ENCODE results near the gene CARNS1.

The CARNS1 gene

DNA sequence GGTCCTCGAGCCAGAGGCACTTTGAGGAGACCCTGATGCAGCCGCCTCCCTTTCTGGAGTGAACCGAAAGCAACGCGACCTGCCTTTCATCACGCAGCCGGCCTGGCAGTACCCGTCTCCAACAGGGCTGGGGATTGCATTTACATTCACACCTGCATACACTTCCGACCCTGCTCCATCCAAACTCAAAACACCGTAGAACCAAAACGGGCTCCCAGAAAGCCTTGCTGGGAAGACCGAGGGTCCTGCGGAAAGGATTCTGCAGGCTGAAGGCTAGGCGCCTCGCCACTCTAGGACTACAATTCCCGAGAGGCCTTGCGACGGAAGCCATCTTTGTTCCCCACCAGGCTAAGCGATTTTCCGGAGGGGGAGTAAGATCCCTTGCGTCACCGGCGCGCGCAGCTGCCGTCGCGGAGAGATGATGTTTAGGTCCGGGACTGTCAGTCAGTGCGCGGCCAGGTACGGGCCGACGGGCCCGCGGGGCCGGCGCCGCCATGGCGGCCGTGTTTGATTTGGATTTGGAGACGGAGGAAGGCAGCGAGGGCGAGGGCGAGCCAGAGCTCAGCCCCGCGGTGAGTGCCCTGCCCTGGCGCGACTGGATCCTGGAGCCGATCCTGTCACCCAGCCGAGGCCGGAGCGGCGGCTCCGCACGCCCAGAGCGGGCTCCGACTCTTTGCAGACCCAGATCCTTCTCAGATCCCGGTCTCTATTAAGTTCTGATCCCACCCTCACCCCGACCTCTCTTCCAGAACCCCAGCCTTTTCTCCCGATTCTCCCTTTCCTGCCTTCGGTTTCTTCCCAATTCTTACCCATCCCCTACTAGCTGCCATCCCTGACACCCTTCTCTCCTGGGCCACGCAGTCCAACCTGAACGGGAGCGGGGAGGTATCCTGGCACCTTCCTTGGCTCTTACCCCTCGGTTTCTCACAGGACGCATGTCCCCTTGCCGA, 12.8 kb downstream of the CARNS1 start, which contains the start of gene RPS6KB2:
Gene RPS6KB2 (plus strand): TSS at position 443 of the 950 bp plus-strand sequence. CDS start 52 bp downstream, at position 495.
- peak; percentile 96 to 100 (median 99) for DNase-seq (ENCODE audit: low read depth in 3 of 3)

DNA sequence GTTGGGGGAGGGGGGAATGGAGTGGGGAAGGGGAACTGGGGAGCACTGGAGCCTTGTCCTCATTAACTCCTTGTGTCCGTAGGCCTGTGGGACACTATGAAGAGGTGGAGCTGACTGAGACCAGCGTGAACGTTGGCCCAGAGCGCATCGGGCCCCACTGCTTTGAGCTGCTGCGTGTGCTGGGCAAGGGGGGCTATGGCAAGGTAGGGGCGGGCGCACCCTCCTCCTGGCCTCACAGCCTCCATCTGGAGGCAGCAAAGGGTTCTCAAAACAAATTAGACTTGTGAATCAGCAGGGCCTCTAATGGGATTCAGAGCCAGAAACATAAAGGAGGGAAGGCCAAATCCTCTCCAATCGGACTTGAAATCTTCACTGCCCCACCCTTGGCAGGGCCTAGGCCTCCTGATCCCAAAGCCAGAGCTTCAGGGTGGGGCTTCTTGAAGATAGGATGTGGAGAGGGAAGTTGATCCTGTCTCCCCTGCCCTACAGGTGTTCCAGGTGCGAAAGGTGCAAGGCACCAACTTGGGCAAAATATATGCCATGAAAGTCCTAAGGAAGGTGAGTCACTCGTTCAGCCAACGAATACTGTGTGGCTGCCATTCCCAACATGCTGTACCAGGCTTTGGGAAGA, 13.7 kb downstream of the CARNS1 start:
- no peak for DNase-seq (ENCODE audit: low read depth in 3 of 3)

DNA sequence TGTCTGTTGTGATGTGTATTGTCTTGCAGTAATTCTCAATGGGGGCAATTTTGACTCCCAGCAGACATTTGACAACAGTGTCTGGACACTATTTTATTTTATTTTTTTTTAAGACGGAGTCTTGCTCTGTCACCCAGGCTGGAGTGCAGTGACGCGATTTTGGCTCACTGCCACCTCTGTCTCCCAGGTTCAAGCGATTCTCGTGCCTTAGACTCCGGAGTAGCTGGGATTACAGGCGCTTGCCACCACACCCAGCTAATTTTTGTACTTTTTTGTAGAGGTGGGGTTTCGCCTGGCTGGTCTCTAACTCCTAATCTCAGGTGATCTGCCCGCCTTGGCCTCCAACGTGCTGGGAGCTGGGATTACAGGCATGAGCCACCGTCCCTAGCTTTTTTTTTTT, 14.2 kb downstream of the CARNS1 start:
- no peak for DNase-seq (ENCODE audit: low read depth in 3 of 3)

DNA sequence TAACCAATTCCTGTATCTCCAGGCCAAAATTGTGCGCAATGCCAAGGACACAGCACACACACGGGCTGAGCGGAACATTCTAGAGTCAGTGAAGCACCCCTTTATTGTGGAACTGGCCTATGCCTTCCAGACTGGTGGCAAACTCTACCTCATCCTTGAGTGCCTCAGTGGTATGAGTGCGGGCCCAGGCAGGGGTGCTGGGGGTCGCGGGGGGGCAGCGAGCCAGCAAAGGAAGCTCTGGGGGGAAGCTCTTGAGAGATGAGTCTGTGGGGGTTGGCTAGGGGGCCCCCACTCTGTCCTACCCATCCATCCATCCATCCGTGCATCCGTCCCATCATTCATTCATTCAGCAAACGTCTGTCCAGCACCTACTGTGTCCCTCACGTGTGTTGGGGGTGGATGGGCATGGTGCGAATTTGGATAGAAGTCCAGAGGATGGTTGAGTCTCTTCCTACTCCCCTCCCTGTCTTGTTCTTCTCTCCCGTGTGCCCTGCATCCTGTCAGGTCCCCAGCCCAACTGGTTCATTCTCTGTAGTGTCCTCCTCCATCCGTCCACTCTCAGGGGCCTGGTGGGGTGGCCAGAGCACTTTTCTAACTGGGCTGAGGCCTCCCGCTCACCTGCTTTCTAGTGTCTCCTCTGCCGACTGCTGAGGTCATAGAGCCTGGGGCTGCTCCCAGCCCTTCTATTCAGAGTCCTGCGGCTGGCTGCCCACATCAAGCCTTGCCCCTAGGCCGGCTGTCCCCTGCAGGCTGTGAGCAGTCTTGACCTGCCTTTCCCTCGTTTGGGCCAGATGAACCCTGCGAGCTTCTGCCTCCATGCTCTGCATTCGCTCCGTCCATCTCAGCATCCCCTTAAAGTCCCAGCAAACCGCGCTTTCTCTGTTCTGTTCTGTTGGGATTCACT, 16.1 kb downstream of the CARNS1 start:
- DNase-seq (ENCODE audit: low read depth in 3 of 3), result no peak

DNA sequence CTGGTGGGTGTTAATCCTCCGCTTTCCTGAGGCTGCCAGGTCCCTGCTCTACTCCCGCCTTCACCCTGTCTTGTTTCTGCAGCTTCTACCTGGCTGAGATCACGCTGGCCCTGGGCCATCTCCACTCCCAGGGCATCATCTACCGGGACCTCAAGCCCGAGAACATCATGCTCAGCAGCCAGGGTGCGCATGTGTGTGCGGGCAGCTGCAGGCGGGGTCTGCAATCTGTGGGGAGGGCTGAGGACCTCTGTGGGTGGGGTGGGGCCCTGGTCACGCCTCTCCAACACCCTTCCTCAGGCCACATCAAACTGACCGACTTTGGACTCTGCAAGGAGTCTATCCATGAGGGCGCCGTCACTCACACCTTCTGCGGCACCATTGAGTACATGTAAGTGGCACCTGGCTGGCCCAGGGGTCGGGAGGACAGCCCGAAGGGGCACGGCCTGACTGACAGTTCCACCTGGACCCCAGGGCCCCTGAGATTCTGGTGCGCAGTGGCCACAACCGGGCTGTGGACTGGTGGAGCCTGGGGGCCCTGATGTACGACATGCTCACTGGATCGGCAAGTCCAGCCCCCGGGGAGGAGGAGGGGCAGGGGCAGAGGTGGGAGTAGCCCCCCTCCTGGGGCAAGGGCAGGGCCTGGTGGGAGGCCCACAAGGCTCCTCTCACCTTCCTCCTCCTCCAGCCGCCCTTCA, 17.3 kb downstream of the CARNS1 start:
- DNase-seq (ENCODE audit: low read depth in 3 of 3), result no peak

DNA sequence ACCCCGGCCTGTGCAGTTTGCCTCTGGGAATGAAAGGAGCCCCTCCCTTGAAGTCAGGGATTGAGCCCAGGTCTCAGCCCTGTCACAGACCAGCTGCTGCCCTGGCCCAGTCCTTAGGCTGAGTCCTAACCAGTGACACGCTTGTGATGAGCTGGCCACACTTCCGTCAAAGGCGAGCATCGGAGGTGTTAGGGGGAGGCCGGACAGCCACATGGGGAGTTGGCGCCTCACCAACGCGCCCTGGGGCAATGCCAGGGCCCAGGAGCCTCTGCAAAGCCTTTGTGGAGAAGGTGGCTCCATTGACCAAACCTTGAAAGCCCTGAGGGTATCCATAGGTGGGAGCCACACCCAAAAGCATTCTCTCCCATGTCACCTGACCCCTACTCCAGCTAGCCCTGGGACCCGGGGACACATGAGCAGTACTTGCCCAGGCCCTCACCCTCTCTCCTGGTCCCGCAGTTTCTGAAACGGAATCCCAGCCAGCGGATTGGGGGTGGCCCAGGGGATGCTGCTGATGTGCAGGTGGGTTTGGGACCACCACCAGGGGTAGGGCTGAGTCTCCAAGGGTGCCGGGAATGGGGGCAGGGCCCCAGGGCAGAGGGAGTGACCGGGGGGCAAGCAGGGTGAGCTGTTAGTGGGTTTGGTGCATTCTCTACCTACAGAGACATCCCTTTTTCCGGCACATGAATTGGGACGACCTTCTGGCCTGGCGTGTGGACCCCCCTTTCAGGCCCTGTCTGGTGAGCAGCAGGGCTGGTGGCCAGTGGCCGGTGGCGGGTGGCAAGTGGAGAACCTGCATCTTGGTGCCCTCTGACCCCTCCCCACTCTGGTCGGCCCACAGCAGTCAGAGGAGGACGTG, 18.3 kb downstream of the CARNS1 start:
- no peak for DNase-seq (ENCODE audit: low read depth in 3 of 3)

DNA sequence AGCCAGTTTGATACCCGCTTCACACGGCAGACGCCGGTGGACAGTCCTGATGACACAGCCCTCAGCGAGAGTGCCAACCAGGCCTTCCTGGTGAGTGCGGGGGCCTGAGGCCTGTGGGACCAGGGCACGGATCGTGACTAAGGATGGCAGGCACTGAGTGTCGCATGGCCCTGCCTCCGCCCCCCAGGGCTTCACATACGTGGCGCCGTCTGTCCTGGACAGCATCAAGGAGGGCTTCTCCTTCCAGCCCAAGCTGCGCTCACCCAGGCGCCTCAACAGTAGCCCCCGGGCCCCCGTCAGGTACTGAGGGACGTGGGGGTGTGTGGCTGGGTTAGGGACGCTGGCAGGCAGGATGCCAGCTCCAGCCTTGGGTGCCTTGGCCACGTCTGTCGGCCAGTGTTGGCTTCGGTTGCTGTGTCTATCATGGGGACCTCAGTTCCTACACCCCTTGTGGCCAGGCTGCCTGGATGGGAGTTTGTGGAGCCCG, 19.0 kb downstream of the CARNS1 start:
- DNase-seq (ENCODE audit: low read depth in 3 of 3), result no peak

DNA sequence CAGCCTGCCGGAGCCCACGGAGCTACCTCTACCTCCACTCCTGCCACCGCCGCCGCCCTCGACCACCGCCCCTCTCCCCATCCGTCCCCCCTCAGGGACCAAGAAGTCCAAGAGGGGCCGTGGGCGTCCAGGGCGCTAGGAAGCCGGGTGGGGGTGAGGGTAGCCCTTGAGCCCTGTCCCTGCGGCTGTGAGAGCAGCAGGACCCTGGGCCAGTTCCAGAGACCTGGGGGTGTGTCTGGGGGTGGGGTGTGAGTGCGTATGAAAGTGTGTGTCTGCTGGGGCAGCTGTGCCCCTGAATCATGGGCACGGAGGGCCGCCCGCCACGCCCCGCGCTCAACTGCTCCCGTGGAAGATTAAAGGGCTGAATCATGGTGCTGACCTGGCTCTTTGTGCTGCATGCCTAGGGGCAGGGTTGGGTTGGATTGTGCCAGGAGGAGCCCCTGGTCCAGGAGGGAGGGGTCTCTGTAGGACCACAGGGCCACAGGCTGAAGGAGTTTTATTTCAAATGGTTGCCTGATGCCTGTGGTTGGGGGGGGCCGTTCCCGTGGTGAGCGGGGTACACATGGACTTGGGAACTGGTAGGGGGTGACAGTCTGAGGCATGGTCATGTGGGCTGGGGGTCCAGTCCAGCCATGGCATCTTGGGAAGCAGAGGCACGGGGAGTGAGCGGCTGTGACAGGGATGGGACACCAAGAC, 19.7 kb downstream of the CARNS1 start:
- no peak for DNase-seq (ENCODE audit: low read depth in 3 of 3)

DNA sequence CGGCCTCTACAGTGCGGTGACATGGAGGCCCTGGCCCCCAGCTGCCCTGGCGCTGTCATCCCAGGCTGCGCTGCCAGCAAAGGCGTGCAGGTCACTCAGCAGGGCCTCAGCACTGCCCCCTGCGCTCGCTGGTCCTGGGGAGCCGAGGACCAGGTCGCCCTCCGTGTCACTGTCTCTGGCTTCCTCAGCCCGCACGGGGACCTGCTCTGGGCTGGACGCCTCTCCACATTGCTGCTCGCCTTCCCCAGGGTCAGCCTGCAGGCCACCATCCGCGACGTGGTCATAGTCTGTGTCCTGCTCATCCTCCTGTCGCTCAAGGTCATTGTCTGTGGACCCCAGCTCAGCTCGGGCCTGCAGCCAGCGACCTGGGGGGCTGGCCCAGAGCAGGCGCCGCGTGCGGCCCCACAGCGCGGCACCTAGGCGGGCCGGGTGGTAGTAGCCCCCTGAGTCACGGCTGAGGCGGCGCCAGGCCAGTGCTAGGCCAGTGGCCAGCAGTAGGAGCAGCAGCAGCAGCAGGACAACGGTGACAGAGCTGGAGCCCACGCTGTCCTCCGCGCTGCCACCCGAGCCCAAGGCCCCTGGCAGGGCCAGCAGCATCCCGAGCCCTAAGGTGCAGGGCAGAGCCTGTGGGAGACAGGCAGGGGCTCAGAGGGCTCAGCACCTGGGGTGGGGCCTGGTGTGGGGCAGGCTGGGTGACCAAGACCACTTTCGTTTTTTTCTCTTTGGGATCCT, 20.4 kb downstream of the CARNS1 start:
- DNase-seq (ENCODE audit: low read depth in 3 of 3), result no peak

DNA sequence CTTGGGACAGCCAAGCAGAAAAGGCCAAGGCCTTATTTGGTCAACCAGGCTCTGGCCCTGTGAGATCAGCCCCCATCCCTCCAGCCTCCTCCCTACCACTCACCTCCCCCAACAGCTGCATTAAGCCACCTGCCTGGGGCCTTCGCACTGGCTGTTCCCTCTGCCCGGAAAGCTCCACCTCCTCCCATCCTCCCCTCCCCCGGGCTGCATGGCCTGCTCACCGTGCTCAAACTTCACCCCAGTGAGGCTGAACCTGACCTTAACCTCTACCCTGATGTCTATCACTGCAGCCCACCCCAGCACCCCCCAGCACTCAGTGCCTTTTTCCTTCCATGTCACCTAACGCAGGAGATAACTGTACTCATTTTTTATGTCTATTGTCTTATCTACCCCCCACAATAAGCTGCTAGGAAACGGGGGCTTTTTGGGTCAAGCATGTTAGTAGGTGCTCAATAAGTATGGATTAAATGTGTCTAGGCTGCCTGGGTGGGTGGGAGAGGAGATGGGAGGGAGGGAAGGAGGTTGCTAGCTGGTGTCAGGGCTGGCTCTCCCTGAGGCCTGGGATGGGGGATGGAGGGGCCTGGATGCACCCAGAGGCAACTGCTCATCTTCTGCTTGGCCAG, 21.1 kb downstream of the CARNS1 start:
- DNase-seq (ENCODE audit: low read depth in 3 of 3), result peak; percentile 64 to 80 (median 67)

DNA sequence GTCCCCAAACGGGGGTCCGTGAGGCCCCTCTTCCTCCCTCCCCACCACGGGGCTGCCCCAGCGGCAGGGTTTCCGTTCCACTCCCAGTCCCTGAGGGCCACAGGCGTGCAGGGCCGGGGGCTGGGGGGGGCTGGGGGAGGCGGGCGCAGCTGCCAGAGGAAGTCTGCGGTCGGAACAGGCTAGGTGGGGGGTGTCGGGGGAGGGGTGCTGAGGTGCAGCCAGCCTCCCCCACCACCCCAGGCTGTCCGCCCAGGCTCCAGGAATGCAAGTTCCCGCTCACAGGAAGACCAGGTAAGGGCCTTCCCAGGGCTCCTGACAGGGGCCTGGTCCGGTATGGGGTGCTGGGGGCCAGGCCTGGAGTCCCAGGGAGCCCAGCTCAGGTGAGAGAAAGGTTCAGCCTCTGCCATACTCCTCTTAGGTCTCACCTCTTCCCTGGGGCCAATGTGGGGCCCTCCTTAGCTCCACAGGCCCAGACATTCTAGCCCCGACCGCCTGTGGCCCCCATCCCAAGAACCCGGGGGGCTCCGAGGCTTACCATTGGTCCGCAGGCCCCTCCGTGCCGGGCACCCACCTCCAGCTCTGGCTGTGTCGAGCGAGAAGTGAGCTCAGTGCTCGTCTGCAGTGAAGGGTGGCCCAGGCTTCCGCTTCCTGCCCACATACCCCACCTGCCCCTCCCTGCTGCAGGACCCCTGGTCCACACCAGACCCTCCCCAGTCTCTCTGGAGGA, 21.8 kb downstream of the CARNS1 start, which contains the start of gene PTPRCAP:
Gene PTPRCAP (minus strand): TSS at position 601 of the 727 bp plus-strand sequence. CDS start 63 bp downstream, at position 538.
- peak in 1 of 3 donors; percentile 40 for DNase-seq (ENCODE audit: low read depth in 3 of 3)

DNA sequence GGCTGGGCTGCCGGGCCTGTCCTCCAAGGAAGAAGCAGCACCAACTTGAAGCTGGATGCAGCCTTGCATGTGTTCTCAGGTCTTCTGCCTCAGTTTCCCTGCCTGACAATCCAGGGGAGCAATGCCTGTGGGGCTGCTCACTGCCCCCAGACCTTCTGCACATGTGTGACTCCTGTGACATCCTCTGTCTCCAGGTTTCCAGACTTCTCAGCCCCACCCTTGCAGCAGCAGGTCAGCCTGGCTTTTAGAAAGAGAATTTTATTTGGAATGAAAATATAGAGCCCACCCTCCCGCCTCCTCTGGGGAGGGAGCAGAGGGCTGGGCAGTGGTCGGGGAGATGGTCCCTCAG, 22.3 kb downstream of the CARNS1 start:
- DNase-seq (ENCODE audit: low read depth in 3 of 3), result no peak

DNA sequence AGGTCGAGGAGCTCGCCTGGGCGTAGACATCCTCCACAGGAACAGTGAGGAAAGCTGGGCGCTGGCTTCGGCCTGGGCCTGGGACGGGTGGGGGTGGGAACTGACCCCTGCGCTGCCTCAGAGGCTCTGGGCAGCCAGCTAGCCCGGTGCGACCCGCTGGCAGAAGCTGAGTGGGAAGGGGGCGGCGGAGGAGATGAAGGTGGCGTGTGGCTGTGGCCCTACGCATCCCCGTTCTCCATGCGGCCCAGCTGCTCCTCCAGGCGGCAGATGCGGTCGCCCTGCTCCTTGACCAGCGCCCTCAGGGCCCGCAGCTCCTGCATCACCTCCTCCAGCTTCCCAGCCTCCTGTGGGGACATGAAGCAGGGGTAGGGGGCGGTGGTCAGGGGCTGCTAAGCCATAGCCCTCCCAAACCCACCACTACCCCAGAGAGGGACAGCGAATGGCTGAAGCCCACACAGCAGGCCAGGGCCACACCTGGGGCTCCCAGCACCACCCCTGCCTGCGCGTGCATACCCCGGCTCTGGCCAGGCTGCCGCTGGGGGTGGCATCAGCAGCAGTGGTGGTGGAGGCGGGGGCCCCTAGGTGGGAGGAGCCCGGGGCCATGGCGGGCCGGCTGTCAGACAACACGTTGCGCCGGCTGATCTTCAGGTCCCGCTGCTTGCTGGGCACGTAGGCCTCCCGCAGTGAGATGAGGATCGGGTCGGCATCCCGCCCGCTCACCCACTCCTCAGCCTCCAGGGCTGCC, 22.9 kb downstream of the CARNS1 start:
- peak; percentile 64 to 87 (median 80) for DNase-seq (ENCODE audit: low read depth in 3 of 3)

DNA sequence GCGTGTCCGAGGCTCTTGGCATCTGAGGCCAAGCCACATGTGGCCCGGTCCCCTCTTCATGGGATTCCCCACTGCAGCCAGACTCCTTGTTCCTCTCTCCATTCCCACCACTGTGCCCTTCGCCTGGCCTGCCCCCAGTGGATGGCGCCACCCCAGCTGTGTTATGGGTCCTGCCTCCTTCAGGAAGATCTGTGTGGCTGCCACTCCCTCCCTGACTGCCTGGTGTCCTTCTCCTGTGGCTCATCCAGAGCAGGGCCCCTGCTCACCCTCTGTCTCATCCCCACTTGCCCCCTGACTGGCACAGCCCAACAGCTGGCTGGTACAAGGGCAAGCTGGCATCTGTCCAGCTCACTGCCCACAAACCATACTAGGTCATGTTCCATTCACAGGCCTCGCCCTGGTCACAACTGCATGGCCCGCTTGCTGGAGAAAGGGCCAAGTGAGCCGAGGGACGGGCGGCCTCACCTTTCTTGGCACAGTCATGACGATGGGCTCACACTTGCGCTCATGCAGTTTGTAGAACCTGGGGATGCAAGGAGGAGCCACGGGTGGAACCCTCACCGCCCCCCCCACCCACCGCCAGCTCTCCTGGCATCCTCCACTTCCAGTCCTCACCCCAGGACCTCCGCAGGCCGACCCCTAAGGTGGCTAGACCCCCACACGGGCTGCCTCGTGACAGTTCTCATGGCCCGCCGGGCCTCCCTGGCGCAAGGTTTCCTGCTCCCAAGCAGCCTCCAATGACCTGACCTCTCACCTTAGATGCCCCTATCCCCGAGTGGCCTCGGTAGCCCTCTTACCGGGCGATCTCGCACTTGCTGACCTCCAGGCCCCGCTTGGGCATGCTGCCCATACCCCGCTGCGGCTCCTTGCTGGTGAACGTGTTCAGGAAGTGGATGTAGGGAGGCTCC, 24.1 kb downstream of the CARNS1 start:
- no peak for DNase-seq (ENCODE audit: low read depth in 3 of 3)

DNA sequence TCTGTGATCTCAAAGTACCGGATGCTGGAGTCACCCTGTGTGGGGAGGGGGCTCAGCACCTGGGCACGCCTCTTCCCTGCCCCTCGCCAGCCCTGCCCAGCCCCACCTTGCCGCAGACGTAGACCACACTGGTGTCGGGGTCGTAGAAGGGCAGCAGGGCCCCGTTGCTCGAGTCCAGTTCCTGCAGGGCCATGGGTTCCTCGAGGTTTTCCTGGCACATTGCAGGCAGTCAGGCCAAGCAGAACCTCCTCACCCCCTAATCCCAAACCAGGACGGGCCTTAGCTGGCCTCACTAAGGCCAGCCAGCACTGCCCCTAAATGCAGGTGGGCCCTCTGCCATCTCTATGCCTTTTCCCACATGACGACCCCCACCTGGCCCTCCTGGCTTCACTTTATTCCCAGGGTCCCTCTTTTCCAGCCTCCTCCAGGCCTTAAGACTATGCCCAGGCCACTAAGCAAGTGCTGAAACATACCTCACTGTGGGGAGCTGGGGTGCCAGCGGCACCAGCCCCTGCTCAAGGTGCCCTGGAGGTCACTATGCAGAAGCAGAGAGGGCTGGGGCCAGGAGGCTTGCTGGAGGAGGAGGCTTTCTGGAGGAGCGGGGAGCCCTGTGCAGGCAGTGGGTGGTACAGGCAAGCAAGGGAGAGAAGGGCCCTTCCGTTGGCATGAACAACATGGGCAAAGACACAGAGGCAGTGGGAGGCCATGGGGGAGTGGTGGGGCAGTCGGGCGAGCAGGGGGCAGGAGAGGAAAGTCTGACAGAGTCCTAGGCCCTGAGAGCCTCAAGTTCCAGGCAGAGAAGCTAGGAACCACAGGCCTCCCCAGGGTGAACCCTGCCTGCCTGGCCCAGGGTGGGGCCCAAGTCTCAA, 25.0 kb downstream of the CARNS1 start:
- DNase-seq (ENCODE audit: low read depth in 3 of 3), result no peak
